ENCODE measurements around the gene CCDC24. TPM values are rescaled to one million over a fixed set of nuclear protein-coding genes. Genes with fewer than 3 reads are reported as not detected.

The CCDC24 gene
- total RNA-seq, 1 donor from 2014 or later: 14.5 TPM

DNA sequence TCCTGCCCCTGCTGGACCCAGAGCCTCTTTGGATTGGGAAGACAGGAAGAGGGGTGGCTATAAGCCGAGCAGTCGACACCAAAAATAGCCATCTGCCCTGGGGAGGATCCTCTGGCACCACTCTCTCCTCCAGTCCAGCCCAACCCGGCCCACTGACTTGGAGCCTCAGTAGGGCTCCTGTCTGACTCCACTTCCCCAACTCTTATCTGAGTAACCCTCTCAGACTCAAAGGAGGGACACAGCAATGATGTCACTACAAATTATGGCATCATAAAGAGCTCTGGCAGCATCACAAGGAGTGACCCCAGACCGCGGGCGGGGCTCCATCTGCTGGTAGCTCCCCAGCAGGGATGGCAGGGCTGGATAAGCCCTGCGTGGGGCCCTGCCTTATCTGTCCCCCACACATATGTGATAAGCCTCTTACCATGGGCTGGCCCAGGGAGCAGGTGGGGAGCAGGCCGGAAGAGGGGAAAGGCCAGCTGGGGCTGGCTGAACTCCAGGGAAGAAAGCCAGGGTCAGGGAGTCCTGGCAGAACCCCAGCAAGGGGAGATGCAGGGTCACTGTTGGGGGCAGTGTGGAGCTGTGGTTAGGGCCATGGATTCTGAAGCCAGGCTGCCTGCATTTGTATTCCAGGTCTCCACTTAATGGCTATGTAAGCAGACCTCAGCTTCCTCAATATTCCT lies 44.5 kb downstream of the CCDC24 start:
- Histone ChIP-seq H3K4me1 (peaks cover 27% of the 10 kb centered on the region), H3K27me3 (no peaks in the 10 kb centered on the region), H3K9me3 (no peaks in the 10 kb centered on the region), H3K4me3 (no peak overlapping the region), H3K27ac (peak overlapping the region; percentile 65), H3K36me3 (no peaks in the 10 kb centered on the region)
- DNase-seq (ENCODE audit: extremely low spot score in 2 of 2): no peak
- intact Hi-C loops (cut with DNase I): no loop called here
- no peak for TF ChIP-seq POLR2AphosphoS5 (IDR thresholded peaks at IDR 0.05; ENCODE audit: insufficient read depth in 1 of 2, low read depth in 1 of 2)
- TF ChIP-seq, protein P1, sequence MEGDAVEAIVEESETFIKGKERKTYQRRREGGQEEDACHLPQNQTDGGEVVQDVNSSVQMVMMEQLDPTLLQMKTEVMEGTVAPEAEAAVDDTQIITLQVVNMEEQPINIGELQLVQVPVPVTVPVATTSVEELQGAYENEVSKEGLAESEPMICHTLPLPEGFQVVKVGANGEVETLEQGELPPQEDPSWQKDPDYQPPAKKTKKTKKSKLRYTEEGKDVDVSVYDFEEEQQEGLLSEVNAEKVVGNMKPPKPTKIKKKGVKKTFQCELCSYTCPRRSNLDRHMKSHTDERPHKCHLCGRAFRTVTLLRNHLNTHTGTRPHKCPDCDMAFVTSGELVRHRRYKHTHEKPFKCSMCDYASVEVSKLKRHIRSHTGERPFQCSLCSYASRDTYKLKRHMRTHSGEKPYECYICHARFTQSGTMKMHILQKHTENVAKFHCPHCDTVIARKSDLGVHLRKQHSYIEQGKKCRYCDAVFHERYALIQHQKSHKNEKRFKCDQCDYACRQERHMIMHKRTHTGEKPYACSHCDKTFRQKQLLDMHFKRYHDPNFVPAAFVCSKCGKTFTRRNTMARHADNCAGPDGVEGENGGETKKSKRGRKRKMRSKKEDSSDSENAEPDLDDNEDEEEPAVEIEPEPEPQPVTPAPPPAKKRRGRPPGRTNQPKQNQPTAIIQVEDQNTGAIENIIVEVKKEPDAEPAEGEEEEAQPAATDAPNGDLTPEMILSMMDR (IDR thresholded peaks at IDR 0.05): no peak
- no peak for TF ChIP-seq POLR2A (IDR thresholded peaks at IDR 0.05)

DNA sequence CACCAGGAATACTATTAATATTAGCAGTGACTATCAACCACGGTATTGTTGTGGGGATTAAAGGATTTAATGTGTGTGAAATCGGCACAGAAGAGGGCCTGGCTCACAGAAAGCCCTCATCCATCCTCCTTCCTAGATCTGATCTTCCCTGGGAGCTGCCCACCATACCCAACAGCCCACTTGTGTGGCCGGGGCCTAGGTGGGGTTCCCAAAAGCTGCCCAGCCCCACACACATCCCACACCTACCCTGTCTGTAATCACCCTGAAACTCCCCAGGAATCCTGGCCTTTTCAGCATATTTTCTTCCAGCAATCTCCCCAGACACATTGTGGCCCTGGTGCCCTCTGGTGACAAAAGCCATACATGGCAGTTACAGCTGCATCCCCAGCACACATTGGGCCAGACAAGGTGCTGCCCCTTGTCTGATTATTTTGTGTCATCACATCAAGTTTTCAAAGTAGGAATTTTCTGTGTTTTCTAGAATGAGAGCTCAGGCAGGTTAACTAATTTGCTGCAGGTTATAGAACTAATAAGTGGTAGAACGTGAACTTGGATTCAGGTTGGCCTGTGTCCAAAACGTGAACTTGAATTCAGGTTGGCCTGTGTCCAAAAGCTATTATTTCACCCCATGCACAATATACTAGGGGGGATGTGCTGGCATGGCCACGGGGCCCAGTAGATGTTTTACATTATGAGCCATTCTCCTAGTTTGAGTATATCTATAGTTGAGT lies 45.2 kb downstream of the CCDC24 start:
- peak overlapping the region; percentile 65 for H3K27ac ChIP-seq
- H3K4me1 ChIP-seq: peaks cover 24% of the 10 kb centered on the region
- TF ChIP-seq POLR2A (IDR thresholded peaks at IDR 0.05) (no peak), POLR2AphosphoS5 (IDR thresholded peaks at IDR 0.05; ENCODE audit: insufficient read depth in 1 of 2, low read depth in 1 of 2) (peak in 1 of 2 donors; percentile 54)
- TF ChIP-seq, protein P1 (IDR thresholded peaks at IDR 0.05): peak; percentile 40 to 75 (median 55)
- no peaks in the 10 kb centered on the region for H3K27me3 ChIP-seq
- H3K4me3 ChIP-seq: no peak overlapping the region
- DNase-seq (ENCODE audit: extremely low spot score in 2 of 2): no peak
- intact Hi-C loops (cut with DNase I): no loop called here
- H3K9me3 ChIP-seq: no peaks in the 10 kb centered on the region
- H3K36me3 ChIP-seq: no peaks in the 10 kb centered on the region

DNA sequence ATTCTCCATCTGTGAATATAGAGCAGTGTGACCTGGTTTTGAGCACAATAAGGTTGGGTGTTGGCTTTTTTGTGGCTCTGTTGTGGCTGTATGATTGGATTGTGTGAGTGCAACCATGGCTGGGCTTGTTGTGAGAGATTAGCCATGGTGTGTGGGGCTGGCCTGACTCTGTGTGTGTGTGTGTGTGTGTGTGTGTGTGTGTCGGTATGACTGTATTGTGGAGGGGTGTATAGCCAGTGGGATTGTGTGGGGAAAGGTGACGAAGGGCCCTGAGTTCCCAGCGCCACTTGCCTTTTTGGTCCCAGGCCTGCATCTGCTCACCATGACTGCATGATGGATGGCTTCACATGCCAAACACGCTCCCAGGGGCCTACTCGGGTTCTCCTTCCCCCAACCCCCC lies 45.8 kb downstream of the CCDC24 start:
- Histone ChIP-seq H3K4me1 (peaks cover 18% of the 10 kb centered on the region), H3K9me3 (no peaks in the 10 kb centered on the region), H3K4me3 (no peak overlapping the region), H3K36me3 (no peaks in the 10 kb centered on the region), H3K27ac (no peak overlapping the region), H3K27me3 (no peaks in the 10 kb centered on the region)
- intact Hi-C loops (cut with DNase I): no loop called here
- no peak for DNase-seq (ENCODE audit: extremely low spot score in 2 of 2)
- TF ChIP-seq POLR2AphosphoS5 (IDR thresholded peaks at IDR 0.05; ENCODE audit: insufficient read depth in 1 of 2, low read depth in 1 of 2) (no peak), POLR2A (IDR thresholded peaks at IDR 0.05) (no peak)
- TF ChIP-seq, protein P1 (IDR thresholded peaks at IDR 0.05): no peak

DNA sequence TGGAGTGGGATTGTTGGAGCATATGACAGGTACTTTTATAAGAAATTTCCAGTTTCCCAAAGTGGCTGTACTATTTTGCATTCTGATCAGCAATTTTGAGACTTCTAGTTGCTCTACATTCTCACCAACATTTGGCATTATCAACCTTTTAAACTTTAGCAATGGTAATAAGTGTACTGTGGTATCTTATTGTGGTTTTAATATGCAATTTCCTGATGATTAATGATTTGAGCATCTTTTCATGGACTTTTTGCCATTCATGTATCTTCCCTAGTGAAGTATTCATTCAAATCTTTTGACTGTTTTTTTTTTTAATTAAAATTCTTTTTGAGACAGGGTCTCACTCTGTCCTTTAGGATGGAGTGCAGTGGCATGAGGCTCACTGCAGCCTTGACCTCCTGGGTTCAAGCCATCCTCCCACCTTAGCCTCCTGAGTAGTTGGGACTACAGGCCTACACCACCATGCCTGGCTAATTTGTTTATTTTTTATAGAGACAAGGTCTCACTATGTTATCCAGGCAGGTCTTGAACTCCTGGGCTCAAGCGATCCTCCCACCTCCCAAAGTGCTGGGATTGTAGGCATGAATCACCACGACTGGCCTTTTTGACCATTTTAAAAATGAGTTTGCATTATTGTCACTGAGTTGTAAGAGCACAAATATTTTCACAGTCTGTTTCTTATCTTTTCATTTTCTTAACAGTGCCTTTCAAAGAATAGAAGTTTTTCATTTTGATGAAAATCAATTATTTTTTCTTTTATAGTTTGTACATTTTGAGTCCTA lies 47.7 kb downstream of the CCDC24 start:
- intact Hi-C loops (cut with DNase I): no loop called here
- H3K4me3 ChIP-seq: no peak overlapping the region
- no peaks in the 10 kb centered on the region for H3K36me3 ChIP-seq
- no peaks in the 10 kb centered on the region for H3K27me3 ChIP-seq
- H3K4me1 ChIP-seq: peaks cover 13% of the 10 kb centered on the region
- no peaks in the 10 kb centered on the region for H3K9me3 ChIP-seq
- TF ChIP-seq POLR2A (IDR thresholded peaks at IDR 0.05) (no peak), POLR2AphosphoS5 (IDR thresholded peaks at IDR 0.05; ENCODE audit: insufficient read depth in 1 of 2, low read depth in 1 of 2) (no peak)
- TF ChIP-seq, protein P1 (IDR thresholded peaks at IDR 0.05): no peak
- no peak overlapping the region for H3K27ac ChIP-seq
- no peak for DNase-seq (ENCODE audit: extremely low spot score in 2 of 2)
